Vagina (tissue), 2 donors: ENCODE measurements around the gene ESR1. TPM values are rescaled to one million over a fixed set of nuclear protein-coding genes. Genes with fewer than 3 reads are reported as not detected.
"Not testable (repeated sequence)": the region's sequence is repeated elsewhere in the genome, so short reads cannot be mapped to it uniquely, and the experiment has no call there.

Experiments
- DNase-seq, 2 donors: peaks; one replicate each; pipeline ENCODE4 v3.0.0-alpha.2; 2017; ENCODE audit errors: extremely low spot score in 2 of 2
- H3K27ac ChIP-seq: fragments of 200-600 bp; sonication (generic); one replicate; pipeline ENCODE4 v1.5.1; 2019
- H3K27me3 ChIP-seq: fragments of 200-600 bp; sonication (generic); one replicate; pipeline ENCODE4 v1.5.1; 2019
- H3K36me3 ChIP-seq, 2 donors: fragments of 200-600 bp; sonication (generic); one replicate each; pipeline ENCODE4 v1.5.1; 2017 to 2019
- H3K4me1 ChIP-seq: fragments of 200-600 bp; sonication (generic); one replicate; pipeline ENCODE4 v1.5.1; 2019
- H3K4me3 ChIP-seq, 2 donors: fragments of 200-600 bp; sonication (generic); 1 replicate in 1 of 2; 2 replicates in 1 of 2; pipeline ENCODE4 v1.5.1; 2016 to 2019
- H3K9me3 ChIP-seq: fragments of 200-600 bp; sonication (generic); one replicate; pipeline ENCODE4 v1.5.1; 2019
- CTCF ChIP-seq, 3 experiments: fragments of 450-650 bp in 2 of 3; fragments of 200-600 bp in 1 of 3; sonication (generic) in 1 of 3; IDR thresholded peaks; one replicate each; pipeline ENCODE4 v1.5.1; 2017 to 2019; ENCODE audit warnings: antibody characterized with exemption in 3 of 3, mild to moderate bottlenecking in 2 of 3, moderate library complexity in 2 of 3
- POLR2A ChIP-seq, 2 donors: fragments of 450-650 bp; IDR thresholded peaks; one replicate each; pipeline ENCODE4 v1.6.1; 2017; ENCODE audit warnings: antibody characterized with exemption in 2 of 2, mild to moderate bottlenecking in 2 of 2, moderate library complexity in 2 of 2
- POLR2AphosphoS5 ChIP-seq, 2 donors: sonication (generic); formaldehyde crosslinking; IDR thresholded peaks; one replicate each; pipeline ENCODE4 v1.9.0; 2017; ENCODE audit warnings: antibody characterized with exemption in 2 of 2, mild to moderate bottlenecking in 2 of 2, low read depth in 1 of 2; ENCODE audit not compliant: insufficient read depth in 1 of 2
- intact Hi-C: fragments of 100-400 bp; cut with DNase I; formaldehyde crosslinking; loops from one replicate; pipeline ENCODE4 v1.15.1; 2023
- total RNA-seq: library from RNA; depleted of rRNA; stranded (reverse); fragments of >200 nt; gene quantifications from one replicate; pipeline ENCODE4 v1.2.3, GENCODE V29; 2016

Gene ESR1
- total RNA-seq, 1 donor from 2014 or later, result 50.3 TPM

- Histone ChIP-seq H3K4me1 (peaks cover 13% of the 10 kb centered on the region), H3K9me3 (no peaks in the 10 kb centered on the region), H3K4me3 (peak overlapping the region; percentile 16 to 17), H3K27me3 (no peaks in the 10 kb centered on the region), H3K27ac (peak overlapping the region; percentile 86), H3K36me3 (peaks cover 0 to 20% of the 10 kb centered on the region in 2 donors)
- DNase-seq, result no peak
- intact Hi-C loops, result loop anchor here (5.0 to 10.0 kb wide), 2 partner anchors 138 to 365 kb away; no protein-coding TSS in a partner anchor
- TF ChIP-seq POLR2A (IDR thresholded peaks at IDR 0.05) (no peak), CTCF (IDR thresholded peaks at IDR 0.05) (no peak), POLR2AphosphoS5 (IDR thresholded peaks at IDR 0.05; ENCODE audit: insufficient read depth in 1 of 2, low read depth in 1 of 2) (peak; percentile 27 to 72)
Observed at GRCh38 chr6:152129691-152130151, 322.2 kb downstream of the ESR1 start.

GRCh38 chr6:152130441-152130840 is 323.0 kb downstream of the ESR1 start:
- H3K4me3 ChIP-seq, result peak overlapping the region in 1 of 2 donors; percentile 17
- peak overlapping the region; percentile 86 for H3K27ac ChIP-seq
- intact Hi-C loops, result no loop called here

GRCh38 chr6:152135755-152136448 is 328.4 kb downstream of the ESR1 start:
- intact Hi-C loops, result no loop called here
- no peaks in the 10 kb centered on the region for H3K27me3 ChIP-seq
- no peaks in the 10 kb centered on the region for H3K9me3 ChIP-seq
- no peak overlapping the region for H3K4me3 ChIP-seq
- DNase-seq, result no peak
- peaks cover 0 to 47% of the 10 kb centered on the region in 2 donors for H3K36me3 ChIP-seq
- H3K4me1 ChIP-seq, result no peaks in the 10 kb centered on the region
- no peak overlapping the region for H3K27ac ChIP-seq
- TF ChIP-seq POLR2AphosphoS5 (IDR thresholded peaks at IDR 0.05; ENCODE audit: insufficient read depth in 1 of 2, low read depth in 1 of 2), result no peak
- no peak for TF ChIP-seq CTCF (IDR thresholded peaks at IDR 0.05)
- no peak for TF ChIP-seq POLR2A (IDR thresholded peaks at IDR 0.05)

More at GRCh38 chr6:152130441-152130840, 323.0 kb downstream of the ESR1 start:
- TF ChIP-seq CTCF (IDR thresholded peaks at IDR 0.05), result no peak
- peak in 1 of 2 donors; percentile 59 for TF ChIP-seq POLR2AphosphoS5 (IDR thresholded peaks at IDR 0.05; ENCODE audit: insufficient read depth in 1 of 2, low read depth in 1 of 2)
- peaks cover 0 to 21% of the 10 kb centered on the region in 2 donors for H3K36me3 ChIP-seq
- no peaks in the 10 kb centered on the region for H3K27me3 ChIP-seq
- DNase-seq, result no peak
- no peaks in the 10 kb centered on the region for H3K9me3 ChIP-seq
- peaks cover 13% of the 10 kb centered on the region for H3K4me1 ChIP-seq

GRCh38 chr6:152136449-152136825 is 329.0 kb downstream of the ESR1 start:
- no peak for DNase-seq
- TF ChIP-seq CTCF (IDR thresholded peaks at IDR 0.05) (no peak), POLR2A (IDR thresholded peaks at IDR 0.05) (no peak), POLR2AphosphoS5 (IDR thresholded peaks at IDR 0.05; ENCODE audit: insufficient read depth in 1 of 2, low read depth in 1 of 2) (no peak)
- H3K27me3 ChIP-seq, result no peaks in the 10 kb centered on the region
- no peaks in the 10 kb centered on the region for H3K4me1 ChIP-seq
- no peak overlapping the region for H3K27ac ChIP-seq
- no peak overlapping the region for H3K4me3 ChIP-seq
- H3K36me3 ChIP-seq, result peaks cover 0 to 49% of the 10 kb centered on the region in 2 donors
- intact Hi-C loops, result no loop called here
- H3K9me3 ChIP-seq, result no peaks in the 10 kb centered on the region

- H3K9me3 ChIP-seq, H3K27ac ChIP-seq, DNase-seq, H3K4me3 ChIP-seq, H3K27me3 ChIP-seq, intact Hi-C loops, H3K4me1 ChIP-seq: not testable (repeated sequence)
- H3K36me3 ChIP-seq, result peaks cover 0 to 31% of the 10 kb centered on the region in 2 donors
Observed at GRCh38 chr6:152138344-152138743, 330.9 kb downstream of the ESR1 start.
